CD4-positive, alpha-beta T cell (primary cell): ENCODE results near the gene SLF1. TPM values are rescaled to one million over a fixed set of nuclear protein-coding genes. Genes with fewer than 3 reads are reported as not detected.

Experiments used
- ATAC-seq: fragments of 200-7000 bp; cut with Tn5 transposase; one replicate; pipeline ENCODE4 v1.10.0; 2022; ENCODE audit warnings: mild to moderate bottlenecking; ENCODE audit not compliant: poor library complexity
- CTCF ChIA-PET: fragments of 350-600 bp; sonication (Branson Sonifier 250); formaldehyde crosslinking; loops from one replicate; lab custom pipeline; 2021; ENCODE audit warnings: antibody characterized with exemption, inconsistent platforms; lab: Charles Lee
- POLR2A ChIA-PET: fragments of 350-600 bp; sonication (Branson Sonifier 250); formaldehyde crosslinking; loops from one replicate; lab custom pipeline; 2021; ENCODE audit warnings: antibody characterized with exemption, inconsistent platforms; lab: Charles Lee
- DNase-seq, 14 experiments: peaks; one replicate each; pipeline ENCODE4 v3.0.0-alpha.2; 2013 to 2020; ENCODE audit warnings: mixed read lengths in 2 of 14
- H3K27ac ChIP-seq, 2 donors: one replicate each; pipeline versions ENCODE4 v1.5.1 to v1.7.0; 2013; ENCODE audit warnings: low read length in 2 of 2, low read depth in 1 of 2, mild to moderate bottlenecking in 1 of 2
- H3K27me3 ChIP-seq, 2 experiments: 1 replicate in 1 of 2; 2 replicates in 1 of 2; pipeline versions ENCODE4 v1.6.1 to v1.7.0; 2013; ENCODE audit warnings: low read length in 2 of 2, control low read depth in 1 of 2, mild to moderate bottlenecking in 1 of 2, moderate library complexity in 1 of 2; ENCODE audit not compliant: insufficient read depth in 2 of 2, control insufficient read depth in 1 of 2
- H3K36me3 ChIP-seq: one replicate; pipeline ENCODE4 v1.6.1; 2013; ENCODE audit warnings: low read length, control low read depth; ENCODE audit not compliant: insufficient read depth
- H3K4me1 ChIP-seq: one replicate; pipeline ENCODE4 v1.6.1; 2013; ENCODE audit warnings: low read length, control low read depth; ENCODE audit not compliant: insufficient read depth
- H3K4me3 ChIP-seq: one replicate; pipeline ENCODE4 v1.5.1; 2013; ENCODE audit warnings: mild to moderate bottlenecking, low read length, moderate library complexity
- H3K9me3 ChIP-seq, 2 experiments: 1 replicate in 1 of 2; 2 replicates in 1 of 2; pipeline versions ENCODE4 v1.6.1 to v1.7.0; 2013; ENCODE audit warnings: low read length in 2 of 2, mild to moderate bottlenecking in 2 of 2, control low read depth in 1 of 2, moderate library complexity in 1 of 2; ENCODE audit not compliant: control insufficient read depth in 1 of 2, insufficient read depth in 1 of 2
- H3K27ac Mint-ChIP-seq: one replicate; pipeline ENCODE4 v1.8.0; 2020; ENCODE audit warnings: mixed read lengths
- H3K27me3 Mint-ChIP-seq: one replicate; pipeline ENCODE4 v1.8.0; 2021; ENCODE audit warnings: mixed read lengths
- H3K36me3 Mint-ChIP-seq: one replicate; pipeline ENCODE4 v1.8.0; 2021; ENCODE audit warnings: low read depth, mixed read lengths
- H3K4me1 Mint-ChIP-seq: one replicate; pipeline ENCODE4 v1.8.0; 2021; ENCODE audit warnings: low read depth, mixed read lengths
- H3K4me3 Mint-ChIP-seq: one replicate; pipeline ENCODE4 v1.8.0; 2020; ENCODE audit warnings: mild to moderate bottlenecking, mixed read lengths
- H3K9me3 Mint-ChIP-seq: one replicate; pipeline ENCODE4 v1.8.0; 2020; ENCODE audit warnings: mixed read lengths
- CTCF ChIP-seq: fragments of 200-600 bp; IDR thresholded peaks from one replicate; pipeline ENCODE4 v1.8.0; 2022; ENCODE audit warnings: antibody characterized with exemption, mild to moderate bottlenecking
- intact Hi-C, 2 experiments: fragments of 100-400 bp; cut with DNase I in 1 of 2; cut with micrococcal nuclease in 1 of 2; formaldehyde crosslinking; loops; one replicate each; pipeline versions ENCODE4 v1.15.1 to v1.9.0; 2023 to 2025; cut with DNase I, micrococcal nuclease
- total RNA-seq, 174 experiments: library from RNA in 2 of 174; stranded (reverse) in 2 of 174; gene quantifications; one replicate each; pipeline ENCODE4 v1.2.3 and lab custom pipeline; 2021 to 2026

Gene SLF1
- total RNA-seq, 2 experiments from 2014 or later = 7.7 to 7.9 TPM

- Histone ChIP-seq H3K27me3 (no peaks in the 10 kb centered on the region), H3K4me1 (peaks cover 8% of the 10 kb centered on the region), H3K4me3 (no peak overlapping the region), H3K9me3 (no peaks in the 10 kb centered on the region), H3K27ac (no peak overlapping the region), H3K36me3 (no peaks in the 10 kb centered on the region)
- DNase-seq (peak in 3 of 14 experiments; percentile 15 to 31 (median 20)), ATAC-seq (no peak)
- Mint-ChIP-seq H3K27me3 (no peaks in the 10 kb centered on the region), H3K36me3 (peaks cover 7% of the 10 kb centered on the region), H3K9me3 (no peaks in the 10 kb centered on the region), H3K4me3 (no peak overlapping the region), H3K27ac (no peak overlapping the region), H3K4me1 (peaks cover 24% of the 10 kb centered on the region)
- intact Hi-C loops = loop anchor here in 1 of 2 experiments (10.0 kb wide), 1 partner anchor 1019 kb away; no protein-coding TSS in a partner anchor
- POLR2A ChIA-PET = no interaction called here
- no peak for TF ChIP-seq CTCF
- CTCF ChIA-PET = no interaction called here
Measured at GRCh38 chr5:94613583-94613982, 4.9 kb upstream of the SLF1 start.

GRCh38 chr5:94614156-94614805 is 4.2 kb upstream of the SLF1 start:
- Mint-ChIP-seq H3K4me3 (no peak overlapping the region), H3K27me3 (no peaks in the 10 kb centered on the region), H3K9me3 (no peaks in the 10 kb centered on the region), H3K27ac (no peak overlapping the region), H3K36me3 (peaks cover 14% of the 10 kb centered on the region), H3K4me1 (peaks cover 31% of the 10 kb centered on the region)
- no peaks in the 10 kb centered on the region for H3K27me3 ChIP-seq
- ATAC-seq (no peak), DNase-seq (no peak)
- POLR2A ChIA-PET = no interaction called here
- intact Hi-C loops = loop anchor here in 1 of 2 experiments (10.0 kb wide), 1 partner anchor 1019 kb away; no protein-coding TSS in a partner anchor
- H3K9me3 ChIP-seq = no peaks in the 10 kb centered on the region
- no peak overlapping the region for H3K27ac ChIP-seq
- no peak overlapping the region for H3K4me3 ChIP-seq
- CTCF ChIA-PET = no interaction called here
- H3K4me1 ChIP-seq = peaks cover 12% of the 10 kb centered on the region
- TF ChIP-seq CTCF = no peak
- no peaks in the 10 kb centered on the region for H3K36me3 ChIP-seq

- no peaks in the 10 kb centered on the region for H3K9me3 ChIP-seq
- H3K27ac ChIP-seq = no peak overlapping the region
- H3K27me3 Mint-ChIP-seq = no peaks in the 10 kb centered on the region
- H3K4me1 Mint-ChIP-seq = peaks cover 36% of the 10 kb centered on the region
- H3K4me3 Mint-ChIP-seq = no peak overlapping the region
- intact Hi-C loops = loop anchor here (2.0 to 10.0 kb wide), 4 partner anchors 89 to 1021 kb away; a partner anchor contains a TSS
- ChIA-PET POLR2A (no interaction called here), CTCF (no interaction called here)
- no peak for DNase-seq
- no peak for ATAC-seq
- H3K27me3 ChIP-seq = no peaks in the 10 kb centered on the region
- H3K4me1 ChIP-seq = peaks cover 20% of the 10 kb centered on the region
- no peak overlapping the region for H3K27ac Mint-ChIP-seq
- H3K36me3 ChIP-seq = no peaks in the 10 kb centered on the region
- peaks cover 16% of the 10 kb centered on the region for H3K36me3 Mint-ChIP-seq
- peak overlapping the region; percentile 93 for H3K4me3 ChIP-seq
- H3K9me3 Mint-ChIP-seq = no peaks in the 10 kb centered on the region
- no peak for TF ChIP-seq CTCF
Measured at GRCh38 chr5:94615862-94616261, 2.6 kb upstream of the SLF1 start.
